ENCODE measurements around the gene GTF2A1L. TPM values are rescaled to one million over a fixed set of nuclear protein-coding genes. Genes with fewer than 3 reads are reported as not detected.

Gene GTF2A1L
- total RNA-seq, 1 donor from 2014 or later = not detected

DNA sequence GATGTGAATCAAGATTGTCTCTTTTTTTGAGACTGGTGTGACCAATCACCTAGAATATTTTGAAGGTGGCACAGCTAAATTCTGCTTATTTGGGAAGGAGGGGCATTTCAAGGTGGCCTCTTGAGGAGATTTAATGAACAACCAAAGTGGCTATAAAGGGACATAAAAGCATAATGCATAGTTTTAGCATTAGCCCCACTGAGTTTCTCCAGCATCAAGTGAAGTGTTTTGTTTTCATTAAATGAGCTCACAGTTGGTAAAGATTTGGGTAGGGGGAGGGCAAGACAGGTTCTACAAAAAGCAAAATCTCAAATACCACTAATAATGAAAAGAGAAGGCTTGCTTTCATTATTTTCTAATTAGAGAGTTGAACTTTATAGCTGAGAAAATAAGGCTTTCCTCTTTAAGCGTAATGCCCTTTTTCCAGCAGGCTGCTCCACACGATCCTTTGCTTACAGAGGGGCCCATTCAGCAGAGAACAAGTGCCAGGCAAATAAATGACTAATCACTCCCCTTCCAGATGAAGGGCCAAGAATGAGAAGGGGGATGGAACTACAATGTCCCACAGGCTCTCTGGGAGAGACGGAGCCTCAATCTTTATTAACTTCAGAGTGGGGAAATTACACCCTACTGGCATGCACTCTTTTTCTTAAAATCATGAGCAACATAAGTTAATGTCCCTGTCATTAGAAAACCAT lies 102.0 kb downstream of the GTF2A1L start:
- Histone ChIP-seq H3K9me3 (replicated peaks) (no peaks in the 10 kb centered on the region), H3K4me1 (peaks cover 10% of the 10 kb centered on the region), H3K4me3 (no peak overlapping the region), H3K36me3 (no peaks in the 10 kb centered on the region), H3K27ac (replicated peaks) (no peak overlapping the region), H3K27me3 (ENCODE audit: low read depth) (no peaks in the 10 kb centered on the region)
- DNase-seq = no peak
- TF ChIP-seq, protein P1, sequence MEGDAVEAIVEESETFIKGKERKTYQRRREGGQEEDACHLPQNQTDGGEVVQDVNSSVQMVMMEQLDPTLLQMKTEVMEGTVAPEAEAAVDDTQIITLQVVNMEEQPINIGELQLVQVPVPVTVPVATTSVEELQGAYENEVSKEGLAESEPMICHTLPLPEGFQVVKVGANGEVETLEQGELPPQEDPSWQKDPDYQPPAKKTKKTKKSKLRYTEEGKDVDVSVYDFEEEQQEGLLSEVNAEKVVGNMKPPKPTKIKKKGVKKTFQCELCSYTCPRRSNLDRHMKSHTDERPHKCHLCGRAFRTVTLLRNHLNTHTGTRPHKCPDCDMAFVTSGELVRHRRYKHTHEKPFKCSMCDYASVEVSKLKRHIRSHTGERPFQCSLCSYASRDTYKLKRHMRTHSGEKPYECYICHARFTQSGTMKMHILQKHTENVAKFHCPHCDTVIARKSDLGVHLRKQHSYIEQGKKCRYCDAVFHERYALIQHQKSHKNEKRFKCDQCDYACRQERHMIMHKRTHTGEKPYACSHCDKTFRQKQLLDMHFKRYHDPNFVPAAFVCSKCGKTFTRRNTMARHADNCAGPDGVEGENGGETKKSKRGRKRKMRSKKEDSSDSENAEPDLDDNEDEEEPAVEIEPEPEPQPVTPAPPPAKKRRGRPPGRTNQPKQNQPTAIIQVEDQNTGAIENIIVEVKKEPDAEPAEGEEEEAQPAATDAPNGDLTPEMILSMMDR (IDR thresholded peaks at IDR 0.05; ENCODE audit: borderline replicate concordance) = no peak
- intact Hi-C loops (cut with micrococcal nuclease) = no loop called here

DNA sequence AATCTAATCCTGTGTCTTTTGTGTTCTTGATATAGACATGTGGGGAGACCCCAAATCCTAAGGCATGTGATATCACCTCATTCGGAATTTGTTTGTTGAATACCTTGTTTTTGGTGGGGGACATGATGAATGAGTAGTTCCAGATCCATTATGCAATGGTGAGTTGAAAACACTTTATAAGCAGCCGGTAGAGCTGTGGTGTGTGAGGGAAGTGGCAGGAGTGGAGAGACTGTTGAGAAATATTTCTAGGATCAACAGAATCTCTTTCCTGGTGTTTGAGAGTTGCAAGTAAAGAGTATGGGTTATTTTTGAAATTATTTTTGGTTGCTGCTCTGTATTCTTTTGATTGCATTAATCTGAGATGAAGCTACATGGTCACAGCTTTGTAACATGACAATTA lies 103.5 kb downstream of the GTF2A1L start:
- Histone ChIP-seq H3K27me3 (ENCODE audit: low read depth) (no peaks in the 10 kb centered on the region), H3K27ac (replicated peaks) (no peak overlapping the region), H3K4me1 (peaks cover 5% of the 10 kb centered on the region), H3K9me3 (replicated peaks) (no peaks in the 10 kb centered on the region), H3K4me3 (no peak overlapping the region), H3K36me3 (no peaks in the 10 kb centered on the region)
- TF ChIP-seq, protein P1 (IDR thresholded peaks at IDR 0.05; ENCODE audit: borderline replicate concordance) = no peak
- intact Hi-C loops (cut with micrococcal nuclease) = no loop called here
- no peak for DNase-seq

DNA sequence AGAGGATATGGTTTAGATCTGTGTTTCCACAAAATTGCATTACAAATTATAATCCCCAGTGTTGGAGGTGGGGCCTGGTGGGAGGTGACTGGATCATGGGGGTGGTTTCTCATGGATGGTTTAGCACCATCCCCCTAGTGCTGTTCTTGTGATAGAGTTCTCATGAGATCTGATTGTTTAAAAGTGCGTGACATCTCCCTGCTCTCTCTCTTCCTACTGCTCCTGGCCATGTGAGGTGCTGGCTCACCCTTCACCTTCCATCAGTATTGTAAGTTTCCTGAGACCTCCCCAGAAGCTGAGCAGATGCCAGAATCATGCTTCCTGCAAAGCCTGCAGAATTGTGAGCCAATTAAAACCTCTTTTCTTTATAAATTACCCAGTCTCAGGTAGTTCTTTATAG lies 104.7 kb downstream of the GTF2A1L start:
- TF ChIP-seq, protein P1 (IDR thresholded peaks at IDR 0.05; ENCODE audit: borderline replicate concordance) = no peak
- no peak for DNase-seq
- intact Hi-C loops (cut with micrococcal nuclease) = no loop called here
- H3K9me3 ChIP-seq (replicated peaks) = no peaks in the 10 kb centered on the region
- peaks cover 5% of the 10 kb centered on the region for H3K4me1 ChIP-seq
- no peak overlapping the region for H3K27ac ChIP-seq (replicated peaks)
- no peaks in the 10 kb centered on the region for H3K27me3 ChIP-seq (ENCODE audit: low read depth)
- H3K36me3 ChIP-seq = no peaks in the 10 kb centered on the region
- H3K4me3 ChIP-seq = no peak overlapping the region

DNA sequence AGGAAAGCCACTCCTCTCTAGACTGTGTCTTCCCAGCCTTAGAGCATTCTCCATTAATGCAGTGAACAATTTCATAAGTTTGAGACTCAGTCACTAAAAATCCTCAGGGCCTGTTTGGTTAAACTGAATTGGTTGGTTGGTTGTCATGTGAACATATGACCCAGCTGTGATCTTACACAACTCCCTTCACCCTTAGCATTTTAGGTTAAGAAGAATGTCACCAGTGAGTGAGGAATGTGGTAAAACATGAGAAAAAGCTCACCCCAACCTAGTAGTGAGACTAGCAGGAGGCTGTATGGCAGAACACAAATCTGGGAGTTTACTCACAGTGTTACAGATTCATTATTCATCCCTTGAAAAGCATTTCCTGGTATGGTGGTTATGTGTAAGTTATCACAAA lies 105.5 kb downstream of the GTF2A1L start:
- Histone ChIP-seq H3K4me1 (peaks cover 6% of the 10 kb centered on the region), H3K36me3 (no peaks in the 10 kb centered on the region), H3K27me3 (ENCODE audit: low read depth) (no peaks in the 10 kb centered on the region), H3K27ac (replicated peaks) (no peak overlapping the region), H3K9me3 (replicated peaks) (no peaks in the 10 kb centered on the region), H3K4me3 (no peak overlapping the region)
- DNase-seq = no peak
- TF ChIP-seq, protein P1 (IDR thresholded peaks at IDR 0.05; ENCODE audit: borderline replicate concordance) = no peak
- intact Hi-C loops (cut with micrococcal nuclease) = no loop called here

DNA sequence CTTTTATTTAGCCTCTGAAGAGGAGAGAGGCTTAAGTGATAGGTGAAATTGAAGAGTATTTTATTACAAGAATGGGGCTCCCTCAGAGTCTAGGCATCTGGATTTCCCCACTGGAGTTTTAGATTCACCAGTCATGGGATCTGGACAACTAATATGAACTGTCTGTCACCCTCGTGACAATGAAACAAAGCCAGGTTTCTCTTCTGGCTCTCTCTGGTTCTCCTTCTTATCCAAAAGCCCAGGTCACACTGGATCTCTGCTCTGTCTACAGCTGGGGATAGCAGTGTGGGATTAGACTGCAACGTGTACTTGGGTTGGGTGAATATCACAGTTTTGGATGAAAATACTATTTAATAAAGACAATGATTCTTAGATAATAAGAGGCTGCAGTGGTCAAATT lies 106.6 kb downstream of the GTF2A1L start:
- intact Hi-C loops (cut with micrococcal nuclease) = no loop called here
- H3K4me1 ChIP-seq = peaks cover 17% of the 10 kb centered on the region
- DNase-seq = no peak
- H3K27ac ChIP-seq (replicated peaks) = no peak overlapping the region
- H3K27me3 ChIP-seq (ENCODE audit: low read depth) = no peaks in the 10 kb centered on the region
- TF ChIP-seq, protein P1 (IDR thresholded peaks at IDR 0.05; ENCODE audit: borderline replicate concordance) = no peak
- no peaks in the 10 kb centered on the region for H3K36me3 ChIP-seq
- no peaks in the 10 kb centered on the region for H3K9me3 ChIP-seq (replicated peaks)
- H3K4me3 ChIP-seq = no peak overlapping the region
